A549 (cell line): ENCODE results near the gene MYO1B. TPM values are rescaled to one million over a fixed set of nuclear protein-coding genes. Genes with fewer than 3 reads are reported as not detected.

Experiments
- ATAC-seq, 2 experiments: fragments of 200-7000 bp in 1 of 2; fragments of >200 bp in 1 of 2; cut with Nextera tagmentation in 1 of 2; cut with Tn5 transposase in 1 of 2; 3 replicates each; pipeline versions ENCODE4 v1.8.0 to v1.9.1; 2018 to 2020; ENCODE audit warnings: mild to moderate bottlenecking in 1 of 2, moderate library complexity in 1 of 2
- CTCF ChIA-PET: fragments of 300-600 bp; sonication (Branson Sonifier 250); formaldehyde crosslinking; extraction: SDS; loops from one replicate; lab custom pipeline; 2021; ENCODE audit warnings: antibody characterized with exemption, inconsistent platforms; lab: Yijun Ruan, JAX
- POLR2A ChIA-PET: fragments of 350-600 bp; formaldehyde crosslinking; extraction: SDS; loops from one replicate; lab custom pipeline; 2021; ENCODE audit warnings: antibody characterized with exemption, inconsistent platforms; lab: Yijun Ruan, JAX
- DNase-seq, 2 experiments: peaks; one replicate each; pipeline versions ENCODE4 v3.0.0 to v3.0.0-alpha.2; 2011 to 2016; ENCODE audit warnings: low read depth in 1 of 2, low spot score in 1 of 2
- FAIRE-seq: peaks from 2 replicates; lab custom pipeline; 2011; peaks lifted over from hg19 to GRCh38; lab: Jason Lieb, UNC
- H3K27ac ChIP-seq, 2 experiments: fragments of >200 bp; sonication (Bioruptor Twin); formaldehyde crosslinking; 3 replicates each; pipeline ENCODE4 v1.5.1; 2016 to 2017
- H3K4me1 ChIP-seq: fragments of >200 bp; sonication (Bioruptor Twin); formaldehyde crosslinking; 3 replicates; pipeline ENCODE4 v1.6.1; 2016
- H3K4me2 ChIP-seq: fragments of >200 bp; sonication (Bioruptor Twin); formaldehyde crosslinking; 3 replicates; pipeline ENCODE4 v1.6.1; 2016
- H3K4me3 ChIP-seq: fragments of >200 bp; sonication (Bioruptor Twin); formaldehyde crosslinking; 3 replicates; pipeline ENCODE4 v1.5.1; 2016
- H3K9me3 ChIP-seq: fragments of >200 bp; sonication (Bioruptor Twin); formaldehyde crosslinking; 3 replicates; pipeline ENCODE4 v1.6.1; 2016
- ATOH8 ChIP-seq: fragments of 250-450 bp; sonication (Bioruptor Pico); IDR thresholded peaks from 2 replicates; pipeline ENCODE4 v1.5.0; 2020; ENCODE audit warnings: low read depth, mild to moderate bottlenecking, moderate library complexity
- BCL3 ChIP-seq: fragments of >200 bp; sonication (Bioruptor Twin); formaldehyde crosslinking; IDR thresholded peaks from 3 replicates; pipeline ENCODE4 v1.6.1; 2016
- BHLHE40 ChIP-seq: IDR thresholded peaks from 2 replicates; pipeline ENCODE4 v1.6.1; 2012; ENCODE audit warnings: low read depth, low read length, inconsistent platforms
- CBX8 ChIP-seq: fragments of 200-600 bp; sonication (generic); IDR thresholded peaks from 2 replicates; pipeline ENCODE4 v1.6.1; 2016
- CHD4 ChIP-seq: fragments of 200-600 bp; sonication (generic); IDR thresholded peaks from 2 replicates; pipeline ENCODE4 v1.6.1; 2016; ENCODE audit warnings: antibody characterized with exemption, mild to moderate bottlenecking, borderline replicate concordance
- E2F6 ChIP-seq: IDR thresholded peaks from 2 replicates; pipeline ENCODE4 v1.6.1; 2012; ENCODE audit warnings: low read depth, borderline replicate concordance
- ELK1 ChIP-seq: fragments of 150-350 bp; IDR thresholded peaks from 2 replicates; pipeline ENCODE4 v1.6.1; 2014; ENCODE audit warnings: low read depth, mild to moderate bottlenecking, low read length
- EP300 ChIP-seq, 2 experiments: fragments of >200 bp; sonication (Bioruptor Twin); formaldehyde crosslinking; IDR thresholded peaks; 2 replicates in 1 of 2; 3 replicates in 1 of 2; pipeline ENCODE4 v1.6.1; 2016 to 2017
- ESRRA ChIP-seq: fragments of 150-350 bp; IDR thresholded peaks from 2 replicates; pipeline ENCODE4 v1.6.1; 2014; ENCODE audit warnings: mild to moderate bottlenecking, low read length, borderline replicate concordance
- FOSL2 ChIP-seq, 2 experiments: fragments of 450-650 bp in 1 of 2; fragments of >200 bp in 1 of 2; sonication (Bioruptor Twin) in 1 of 2; formaldehyde crosslinking; IDR thresholded peaks; 2 replicates each; pipeline versions ENCODE4 v1.5.0 to v1.6.1; 2016 to 2020; ENCODE audit warnings: mild to moderate bottlenecking in 1 of 2, moderate library complexity in 1 of 2
- FOXS1 ChIP-seq: fragments of 250-450 bp; sonication (Bioruptor Pico); IDR thresholded peaks from 2 replicates; pipeline ENCODE4 v1.5.0; 2020; ENCODE audit warnings: mild to moderate bottlenecking, moderate library complexity
- HDAC2 ChIP-seq: fragments of 200-600 bp; sonication (generic); IDR thresholded peaks from 2 replicates; pipeline ENCODE4 v1.6.1; 2016
- HEYL ChIP-seq: fragments of 250-450 bp; sonication (Bioruptor Pico); IDR thresholded peaks from 2 replicates; pipeline ENCODE4 v1.8.0; 2021; ENCODE audit warnings: mild to moderate bottlenecking, moderate library complexity
- HMGXB4 ChIP-seq: fragments of 250-450 bp; sonication (Bioruptor Pico); IDR thresholded peaks from 2 replicates; pipeline ENCODE4 v1.5.0; 2021; ENCODE audit warnings: mild to moderate bottlenecking, moderate library complexity, borderline replicate concordance
- HOXA7 ChIP-seq: fragments of 250-450 bp; sonication (Bioruptor Pico); IDR thresholded peaks from 2 replicates; pipeline ENCODE4 v1.5.0; 2020; ENCODE audit warnings: mild to moderate bottlenecking, moderate library complexity
- HOXB13 ChIP-seq: fragments of 250-450 bp; sonication (Bioruptor Pico); IDR thresholded peaks from 2 replicates; pipeline ENCODE4 v1.5.0; 2020; ENCODE audit warnings: low read depth, mild to moderate bottlenecking, moderate library complexity
- HOXB5 ChIP-seq: fragments of 250-450 bp; sonication (Bioruptor Pico); IDR thresholded peaks from 2 replicates; pipeline ENCODE4 v1.5.0; 2020; ENCODE audit warnings: mild to moderate bottlenecking, moderate library complexity
- JUN ChIP-seq, 2 experiments: fragments of >200 bp; sonication (Bioruptor Twin); formaldehyde crosslinking; IDR thresholded peaks; 2 replicates in 1 of 2; 3 replicates in 1 of 2; pipeline ENCODE4 v1.6.1; 2016 to 2017
- KDM5A ChIP-seq: fragments of 200-600 bp; sonication (generic); IDR thresholded peaks from 2 replicates; pipeline ENCODE4 v1.6.1; 2016; ENCODE audit warnings: antibody characterized with exemption, mild to moderate bottlenecking
- NFE2L2 ChIP-seq: fragments of 150-350 bp; conservative IDR thresholded peaks from 2 replicates; pipeline ENCODE4 v1.6.1; 2014; ENCODE audit warnings: low read length
- RCOR1 ChIP-seq: fragments of 150-350 bp; IDR thresholded peaks from 2 replicates; pipeline ENCODE4 v1.6.1; 2014; ENCODE audit warnings: antibody characterized with exemption, low read length, low read depth
- RFX5 ChIP-seq: fragments of 450-650 bp; IDR thresholded peaks from 2 replicates; pipeline ENCODE4 v1.7.1; 2014; ENCODE audit warnings: antibody characterized with exemption, mild to moderate bottlenecking, moderate library complexity
- RNF2 ChIP-seq: fragments of 200-600 bp; sonication (generic); IDR thresholded peaks from 2 replicates; pipeline ENCODE4 v1.6.1; 2016; ENCODE audit warnings: low read depth, mild to moderate bottlenecking, antibody characterized with exemption, moderate library complexity, borderline replicate concordance
- SREBF2 ChIP-seq: fragments of 450-650 bp; IDR thresholded peaks from 2 replicates; pipeline ENCODE4 v1.6.1; 2014; ENCODE audit warnings: mild to moderate bottlenecking, moderate library complexity
- TP53 ChIP-seq: fragments of 250-450 bp; sonication (Bioruptor Pico); IDR thresholded peaks from 2 replicates; pipeline ENCODE4 v1.5.0; 2021; ENCODE audit warnings: mild to moderate bottlenecking, moderate library complexity
- ZC3H11A ChIP-seq: fragments of 450-650 bp; IDR thresholded peaks from 2 replicates; pipeline ENCODE4 v1.6.1; 2014; ENCODE audit warnings: antibody characterized with exemption, mild to moderate bottlenecking
- WGBS: methylation state at CpG from one replicate; pipeline ENCODE4 v1.1.6; 2017; ENCODE audit errors: missing lambda C conversion rate; 5-methylcytosine and 5-hydroxymethylcytosine counted together
- polyA plus RNA-seq, 4 experiments: library from polyadenylated mRNA; depleted of rRNA in 3 of 4; stranded (reverse); fragments of >200 nt; fragmentation: RNase III in 1 of 4; extraction: RNeasy Plus Mini Kit Qiagen cat#74134 plus additional on column Dnase treatment in 1 of 4; gene quantifications; 2 replicates in 3 of 4; 3 replicates in 1 of 4; pipeline ENCODE4 v1.2.3, GENCODE V29; 2011 to 2017

MYO1B gene
- polyA plus RNA-seq, 2 of the 4 experiments (the other 2 are of a cell fraction) = 77.7 to 159 TPM

GRCh38 chr2:191228333-191228732, 16.9 kb upstream of the MYO1B start:
- H3K4me1 ChIP-seq = peaks cover 18% of the 10 kb centered on the region
- POLR2A ChIA-PET = no interaction called here
- H3K9me3 ChIP-seq = 0 out of 3 replicates have a peak, but pooled peaks cover 4% of the 10 kb centered on the region
- no peak overlapping the region for H3K4me2 ChIP-seq
- no peak overlapping the region for H3K4me3 ChIP-seq
- WGBS = 86% methylated on average over 2 of the region's 2 CpGs
- H3K27ac ChIP-seq = no peak overlapping the region
- ATAC-seq (no peak), FAIRE-seq (no peak), DNase-seq (no peak)
- CTCF ChIA-PET = interaction anchor here (1.7 to 2.2 kb wide), 2 partner anchors 10 to 176 kb away, joined by 5 to 14 read pairs; no protein-coding TSS in a partner anchor
- no peak for TF ChIP-seq ZC3H11A
- no peak for TF ChIP-seq RCOR1
- no peak for TF ChIP-seq TP53 (CRISPR knock-in tag)
- no peak for TF ChIP-seq E2F6
- no peak for TF ChIP-seq JUN (IDR thresholded peaks at IDR 0.05)
- TF ChIP-seq FOSL2 (IDR thresholded peaks at IDR 0.05) = no peak
- TF ChIP-seq FOSL2 (CRISPR knock-in tag; IDR thresholded peaks at IDR 0.05) = no peak
- TF ChIP-seq BCL3 = no peak
- no peak for TF ChIP-seq ATOH8 (CRISPR knock-in tag)
- no peak for TF ChIP-seq HOXB13 (CRISPR knock-in tag)
- TF ChIP-seq SREBF2 = no peak
- no peak for TF ChIP-seq KDM5A
- no peak for TF ChIP-seq RFX5
- no peak for TF ChIP-seq NFE2L2
- no peak for TF ChIP-seq ELK1
- no peak for TF ChIP-seq HOXA7 (CRISPR knock-in tag)
- TF ChIP-seq HEYL (CRISPR knock-in tag) = no peak
- TF ChIP-seq CHD4 = no peak
- TF ChIP-seq RNF2 = no peak
- no peak for TF ChIP-seq EP300 (IDR thresholded peaks at IDR 0.05)
- no peak for TF ChIP-seq CBX8

- POLR2A ChIA-PET = no interaction called here
Measured at GRCh38 chr2:191228861-191229260, 16.3 kb upstream of the MYO1B start.

More at GRCh38 chr2:191228861-191229260, 16.3 kb upstream of the MYO1B start:
- no peak overlapping the region for H3K27ac ChIP-seq
- CTCF ChIA-PET = interaction anchor here (0.7 to 2.2 kb wide), 3 partner anchors 10 to 177 kb away, joined by 3 to 14 read pairs (median 5); no protein-coding TSS in a partner anchor
- no peak overlapping the region for H3K4me2 ChIP-seq
- DNase-seq = no peak
- FAIRE-seq = no peak
- WGBS = 92% methylated on average over 6 of the region's 6 CpGs
- H3K4me1 ChIP-seq = peaks cover 18% of the 10 kb centered on the region
- H3K4me3 ChIP-seq = no peak overlapping the region
- H3K9me3 ChIP-seq = 0 out of 3 replicates have a peak, but pooled peaks cover 4% of the 10 kb centered on the region
- ATAC-seq = no peak
- no peak for TF ChIP-seq BHLHE40
- no peak for TF ChIP-seq HMGXB4
- no peak for TF ChIP-seq HOXB5 (CRISPR knock-in tag)
- no peak for TF ChIP-seq CBX8
- TF ChIP-seq ESRRA = no peak
- no peak for TF ChIP-seq HDAC2
- TF ChIP-seq FOXS1 (CRISPR knock-in tag) = no peak
- TF ChIP-seq FOSL2 (IDR thresholded peaks at IDR 0.05) = no peak
- no peak for TF ChIP-seq FOSL2 (CRISPR knock-in tag; IDR thresholded peaks at IDR 0.05)
- TF ChIP-seq, all 56 proteins: peak for 0
